OCI-LY7 (cell line): ENCODE measurements around the gene MAP3K21. TPM values are rescaled to one million over a fixed set of nuclear protein-coding genes. Genes with fewer than 3 reads are reported as not detected.

ENCODE experiments used
- BruUV-seq: library from RNA; stranded (reverse); fragments of 400-500 nt; replicated peaks from 2 replicates; lab custom pipeline; 2021; lab: Mats Ljungman, UMichigan
- CTCF ChIA-PET: fragments of 300-600 bp; sonication (Branson Sonifier 250); formaldehyde crosslinking; loops from one replicate; lab custom pipeline; 2022; ENCODE audit warnings: antibody characterized with exemption; ENCODE audit not compliant: unreplicated experiment; lab: Charles Lee
- POLR2A ChIA-PET: fragments of 300-600 bp; sonication (Branson Sonifier 250); formaldehyde crosslinking; loops from one replicate; lab custom pipeline; 2022; ENCODE audit warnings: antibody characterized with exemption; lab: Charles Lee
- DNase-seq: peaks from one replicate; pipeline ENCODE4 v3.0.0-alpha.2; 2015; ENCODE audit warnings: low spot score
- H2AFZ ChIP-seq: fragments of 200-600 bp; sonication (generic), shearing (Covaris generic); 2 replicates; pipeline ENCODE4 v1.6.1; 2014; ENCODE audit warnings: mild to moderate bottlenecking, antibody characterized with exemption, low read length, moderate library complexity
- H3K27ac ChIP-seq: fragments of 200-600 bp; sonication (generic); 2 replicates; pipeline ENCODE4 v1.5.1; 2014; ENCODE audit warnings: mixed run types, low read depth, mild to moderate bottlenecking, moderate library complexity, low read length, inconsistent platforms; ENCODE audit not compliant: poor library complexity, severe bottlenecking
- H3K36me3 ChIP-seq: fragments of 200-600 bp; sonication (generic); 2 replicates; pipeline ENCODE4 v1.6.1; 2014; ENCODE audit warnings: mild to moderate bottlenecking, antibody characterized with exemption, low read length, moderate library complexity, mixed read lengths; ENCODE audit not compliant: insufficient read depth
- H3K4me1 ChIP-seq: fragments of 200-600 bp; sonication (generic); 2 replicates; pipeline ENCODE4 v1.5.1; 2014; ENCODE audit warnings: mild to moderate bottlenecking, low read length; ENCODE audit not compliant: insufficient read depth, poor library complexity, severe bottlenecking
- H3K4me2 ChIP-seq: fragments of 200-600 bp; sonication (generic); 2 replicates; pipeline ENCODE4 v1.6.1; 2014; ENCODE audit warnings: mild to moderate bottlenecking, low read length
- H3K4me3 ChIP-seq: fragments of 200-600 bp; sonication (generic); 2 replicates; pipeline ENCODE4 v1.5.1; 2014; ENCODE audit warnings: mild to moderate bottlenecking, low read depth, low read length; ENCODE audit not compliant: poor library complexity, severe bottlenecking
- H3K79me2 ChIP-seq: fragments of 200-600 bp; sonication (generic); 2 replicates; pipeline ENCODE4 v1.6.1; 2016; ENCODE audit warnings: low read depth, mild to moderate bottlenecking, low read length, moderate library complexity, mixed read lengths; ENCODE audit not compliant: insufficient read depth
- H3K9me2 ChIP-seq: fragments of 200-600 bp; sonication (generic); 2 replicates; pipeline ENCODE4 v1.6.1; 2016; ENCODE audit warnings: mild to moderate bottlenecking, low read length, mixed read lengths; ENCODE audit not compliant: insufficient read depth
- H3K9me3 ChIP-seq: fragments of 200-600 bp; sonication (generic); 2 replicates; pipeline ENCODE4 v1.6.1; 2014; ENCODE audit warnings: mild to moderate bottlenecking, mixed run types, low read length, mixed read lengths
- H4K20me1 ChIP-seq: fragments of 200-600 bp; sonication (generic); 2 replicates; pipeline ENCODE4 v1.6.1; 2014; ENCODE audit warnings: mild to moderate bottlenecking, antibody characterized with exemption, low read length, moderate library complexity, mixed read lengths; ENCODE audit not compliant: insufficient read depth
- CTCF ChIP-seq: fragments of 200-600 bp; sonication (generic); conservative IDR thresholded peaks from 2 replicates; pipeline ENCODE4 v1.5.1; 2014; ENCODE audit warnings: mild to moderate bottlenecking, antibody characterized with exemption, low read length, moderate library complexity, mixed read lengths
- EZH2phosphoT487 ChIP-seq: fragments of 200-600 bp; sonication (generic); IDR thresholded peaks from 2 replicates; pipeline ENCODE4 v1.6.1; 2018; ENCODE audit warnings: low read depth, borderline replicate concordance, mild to moderate bottlenecking, mixed run types, antibody characterized with exemption, low read length, moderate library complexity, mixed read lengths
- intact Hi-C: fragments of 100-400 bp; cut with micrococcal nuclease; formaldehyde crosslinking; loops from one replicate; pipeline ENCODE4 v1.10.0; 2022; ENCODE audit not compliant: unreplicated experiment
- total RNA-seq, 2 experiments: library from RNA; depleted of rRNA in 1 of 2; stranded (reverse); fragments of >200 nt in 1 of 2; shearing (Covaris generic) in 1 of 2; gene quantifications; 2 replicates each; pipeline ENCODE4 v1.2.3, GENCODE V29; 2014 to 2022

MAP3K21 gene
- total RNA-seq, 2 experiments from 2014 or later = 1.3 to 1.8 TPM

- BruUV-seq = no TSS peak
- no peaks in the 10 kb centered on the region for H3K9me3 ChIP-seq
- H2AFZ ChIP-seq = no peak overlapping the region
- H3K27ac ChIP-seq = no peak overlapping the region
- no peak for TF ChIP-seq EZH2phosphoT487
- TF ChIP-seq CTCF = no peak
- no peak overlapping the region for H3K4me2 ChIP-seq
- DNase-seq = no peak
- no peaks in the 10 kb centered on the region for H3K79me2 ChIP-seq
- H4K20me1 ChIP-seq = no peaks in the 10 kb centered on the region
- CTCF ChIA-PET = no interaction called here
- H3K4me3 ChIP-seq = no peak overlapping the region
- POLR2A ChIA-PET = interaction anchor here (0.6 kb wide), 1 partner anchor 122 kb away, joined by 3 read pairs; no protein-coding TSS in a partner anchor
- H3K9me2 ChIP-seq = no peaks in the 10 kb centered on the region
- H3K4me1 ChIP-seq = peaks cover 3% of the 10 kb centered on the region
- intact Hi-C loops = no loop called here
- H3K36me3 ChIP-seq = no peaks in the 10 kb centered on the region
Measured at GRCh38 chr1:233333086-233333485, 5.6 kb downstream of the MAP3K21 start.

- no peak overlapping the region for H3K27ac ChIP-seq
- ChIA-PET POLR2A (interaction anchor here (0.7 kb wide), 1 partner anchor 74 kb away, joined by 4 read pairs; no protein-coding TSS in a partner anchor), CTCF (no interaction called here)
- no peaks in the 10 kb centered on the region for H4K20me1 ChIP-seq
- H3K4me3 ChIP-seq = no peak overlapping the region
- H3K4me1 ChIP-seq = no peaks in the 10 kb centered on the region
- intact Hi-C loops = no loop called here
- no TSS peak for BruUV-seq
- H3K9me3 ChIP-seq = no peaks in the 10 kb centered on the region
- H3K9me2 ChIP-seq = no peaks in the 10 kb centered on the region
- no peaks in the 10 kb centered on the region for H3K36me3 ChIP-seq
- no peak overlapping the region for H2AFZ ChIP-seq
- DNase-seq = no peak
- no peaks in the 10 kb centered on the region for H3K79me2 ChIP-seq
- no peak overlapping the region for H3K4me2 ChIP-seq
- no peak for TF ChIP-seq EZH2phosphoT487
Measured at GRCh38 chr1:233334092-233334491, 6.6 kb downstream of the MAP3K21 start.

- Histone ChIP-seq H3K4me1 (no peaks in the 10 kb centered on the region), H2AFZ (no peak overlapping the region), H3K36me3 (no peaks in the 10 kb centered on the region), H3K4me3 (no peak overlapping the region), H3K27ac (no peak overlapping the region), H3K9me3 (no peaks in the 10 kb centered on the region), H4K20me1 (no peaks in the 10 kb centered on the region), H3K79me2 (no peaks in the 10 kb centered on the region), H3K9me2 (no peaks in the 10 kb centered on the region), H3K4me2 (no peak overlapping the region)
- CTCF ChIA-PET = no interaction called here
- intact Hi-C loops = no loop called here
- DNase-seq = no peak
- BruUV-seq = no TSS peak
- POLR2A ChIA-PET = interaction anchor here (0.6 to 1.1 kb wide), 3 partner anchors 13 to 774 kb away, joined by 3 to 4 read pairs (median 3); no protein-coding TSS in a partner anchor
- no peak for TF ChIP-seq CTCF
- TF ChIP-seq EZH2phosphoT487 = no peak
Measured at GRCh38 chr1:233336554-233337456, 9.3 kb downstream of the MAP3K21 start.
